H1 (cell line): ENCODE data around the gene UBE2F. TPM values are rescaled to one million over a fixed set of nuclear protein-coding genes. Genes with fewer than 3 reads are reported as not detected.

Source experiments
- CTCF ChIA-PET: fragments of 300-600 bp; sonication (Branson Sonifier 250); formaldehyde crosslinking; loops from one replicate; lab custom pipeline; 2021; ENCODE audit not compliant: partially characterized antibody; lab: Charles Lee
- POLR2A ChIA-PET: fragments of 300-600 bp; sonication (Branson Sonifier 250); formaldehyde crosslinking; loops from one replicate; lab custom pipeline; 2021; ENCODE audit warnings: inconsistent platforms; ENCODE audit not compliant: partially characterized antibody; lab: Charles Lee
- DNase-seq, 2 experiments: peaks; one replicate each; pipeline versions ENCODE4 v3.0.0 to v3.0.0-alpha.2; 2010 to 2022; ENCODE audit warnings: low spot score in 2 of 2, low read depth in 1 of 2, mixed read lengths in 1 of 2
- FAIRE-seq: peaks from 2 replicates; lab custom pipeline; 2011; peaks lifted over from hg19 to GRCh38; lab: Jason Lieb, UNC
- H2AFZ ChIP-seq: 2 replicates; pipeline ENCODE4 v1.8.1; 2012; ENCODE audit warnings: low read length, inconsistent platforms
- H2AK5ac ChIP-seq: 2 replicates; pipeline ENCODE4 v1.6.1; 2013; ENCODE audit warnings: low read depth, low read length
- H2BK120ac ChIP-seq: replicated peaks from 2 replicates; pipeline ENCODE3; 2013; ENCODE audit warnings: low read depth, low read length, inconsistent platforms
- H2BK12ac ChIP-seq: 2 replicates; pipeline ENCODE4 v1.6.1; 2013; ENCODE audit warnings: low read depth, low read length
- H2BK15ac ChIP-seq: 2 replicates; pipeline ENCODE4 v1.6.1; 2013; ENCODE audit warnings: low read length
- H2BK20ac ChIP-seq: 2 replicates; pipeline ENCODE4 v1.6.1; 2013; ENCODE audit warnings: low read length
- H2BK5ac ChIP-seq: 2 replicates; pipeline ENCODE4 v1.6.1; 2013; ENCODE audit warnings: low read depth, low read length
- H3K14ac ChIP-seq: 2 replicates; pipeline ENCODE4 v1.6.1; 2013; ENCODE audit warnings: inconsistent platforms; ENCODE audit not compliant: insufficient read length
- H3K18ac ChIP-seq: 2 replicates; pipeline ENCODE4 v1.6.1; 2013; ENCODE audit warnings: low read length; ENCODE audit errors: extremely low read depth
- H3K23ac ChIP-seq: 2 replicates; pipeline ENCODE4 v1.6.1; 2013; ENCODE audit warnings: inconsistent platforms; ENCODE audit not compliant: insufficient read length
- H3K23me2 ChIP-seq: 2 replicates; pipeline ENCODE4 v1.6.1; 2013; ENCODE audit warnings: low read depth, low read length
- H3K27ac ChIP-seq: 2 replicates; pipeline ENCODE4 v1.6.1; 2011; ENCODE audit warnings: low read depth, low read length, inconsistent platforms
- H3K27me3 ChIP-seq, 4 experiments: replicated peaks in 1 of 4; 1 replicate in 1 of 4; 2 replicates in 3 of 4; pipeline versions ENCODE4 v1.6.1 to v1.8.1; 2011 to 2013; ENCODE audit warnings: low read length in 3 of 4, mild to moderate bottlenecking in 3 of 4, inconsistent platforms in 2 of 4, mixed read lengths in 2 of 4, moderate library complexity in 1 of 4; ENCODE audit not compliant: control insufficient read depth in 3 of 4, insufficient read depth in 3 of 4; ENCODE audit errors: extremely low read depth in 1 of 4
- H3K36me3 ChIP-seq, 4 experiments: 2 replicates each; pipeline versions ENCODE4 v1.6.1 to v1.8.1; 2011 to 2013; ENCODE audit warnings: mild to moderate bottlenecking in 4 of 4, low read length in 3 of 4, moderate library complexity in 2 of 4, control low read depth in 1 of 4, inconsistent platforms in 1 of 4; ENCODE audit not compliant: insufficient read depth in 4 of 4, control insufficient read depth in 2 of 4
- H3K4ac ChIP-seq: replicated peaks from 2 replicates; pipeline ENCODE3; 2013; ENCODE audit warnings: low read length, low read depth, mixed read lengths, inconsistent platforms; ENCODE audit not compliant: insufficient read length
- H3K4me1 ChIP-seq, 4 experiments: replicated peaks in 1 of 4; 1 replicate in 1 of 4; 2 replicates in 3 of 4; pipeline versions ENCODE4 v1.6.1 to v1.8.1; 2011 to 2013; ENCODE audit warnings: low read length in 3 of 4, inconsistent platforms in 2 of 4, mixed read lengths in 1 of 4; ENCODE audit not compliant: insufficient read depth in 4 of 4, control insufficient read depth in 3 of 4
- H3K4me2 ChIP-seq, 2 experiments: 2 replicates each; pipeline versions ENCODE4 v1.6.1 to v1.8.1; 2011 to 2013; ENCODE audit warnings: low read depth in 2 of 2, low read length in 2 of 2, control low read depth in 1 of 2, inconsistent platforms in 1 of 2, mild to moderate bottlenecking in 1 of 2; ENCODE audit not compliant: insufficient read depth in 1 of 2
- H3K4me3 ChIP-seq, 4 experiments: fragments of 200-600, 300-600 bp in 1 of 4; sonication (generic), shearing (Covaris generic), sonication (Bioruptor Twin) in 1 of 4; 2 replicates each; pipeline versions ENCODE4 v1.5.1 to v1.8.1; 2011 to 2016; ENCODE audit warnings: low read length in 4 of 4, low read depth in 3 of 4, control low read depth in 2 of 4, inconsistent platforms in 2 of 4, mild to moderate bottlenecking in 2 of 4, mixed read lengths in 1 of 4, moderate library complexity in 1 of 4; ENCODE audit not compliant: insufficient read depth in 2 of 4; ENCODE audit errors: extremely low read depth in 1 of 4
- H3K56ac ChIP-seq: replicated peaks from 2 replicates; pipeline ENCODE3; 2013; ENCODE audit warnings: low read depth, mild to moderate bottlenecking, mixed read lengths, low read length, inconsistent platforms; ENCODE audit not compliant: insufficient read length
- H3K79me1 ChIP-seq: 2 replicates; pipeline ENCODE4 v1.6.1; 2013; ENCODE audit warnings: low read depth, low read length, control low read depth
- H3K79me2 ChIP-seq, 2 experiments: 2 replicates each; pipeline versions ENCODE4 v1.6.1 to v1.8.1; 2012 to 2013; ENCODE audit warnings: low read length in 2 of 2, mild to moderate bottlenecking in 2 of 2, inconsistent platforms in 1 of 2; ENCODE audit not compliant: insufficient read depth in 2 of 2, control insufficient read depth in 1 of 2
- H3K9ac ChIP-seq, 4 experiments: replicated peaks in 1 of 4; 1 replicate in 1 of 4; 2 replicates in 3 of 4; pipeline versions ENCODE4 v1.6.1 to v1.8.1; 2011 to 2013; ENCODE audit warnings: low read depth in 3 of 4, low read length in 3 of 4, control low read depth in 2 of 4, mild to moderate bottlenecking in 2 of 4, moderate library complexity in 2 of 4, inconsistent platforms in 1 of 4; ENCODE audit errors: extremely low read depth in 1 of 4
- H3K9me3 ChIP-seq, 2 experiments: 2 replicates each; pipeline versions ENCODE4 v1.6.1 to v1.8.1; 2012 to 2013; ENCODE audit warnings: mild to moderate bottlenecking in 2 of 2, moderate library complexity in 2 of 2, control low read depth in 1 of 2, inconsistent platforms in 1 of 2, low read depth in 1 of 2, low read length in 1 of 2, mixed read lengths in 1 of 2; ENCODE audit not compliant: insufficient read depth in 2 of 2
- H4K20me1 ChIP-seq, 2 experiments: replicated peaks in 1 of 2; 2 replicates each; pipeline versions ENCODE3 to v1.8.1; 2011 to 2013; ENCODE audit warnings: inconsistent platforms in 2 of 2, low read length in 2 of 2, mild to moderate bottlenecking in 1 of 2; ENCODE audit not compliant: insufficient read depth in 2 of 2, control insufficient read depth in 1 of 2
- H4K5ac ChIP-seq: 2 replicates; pipeline ENCODE4 v1.6.1; 2013; ENCODE audit warnings: low read length, low read depth, mixed read lengths, inconsistent platforms; ENCODE audit not compliant: insufficient read length
- H4K8ac ChIP-seq: 2 replicates; pipeline ENCODE4 v1.8.0; 2013; ENCODE audit warnings: mild to moderate bottlenecking, moderate library complexity, low read length, inconsistent platforms; ENCODE audit not compliant: insufficient read depth; ENCODE audit errors: extremely low read depth
- H4K91ac ChIP-seq: replicated peaks from 2 replicates; pipeline ENCODE3; 2013; ENCODE audit warnings: low read length, mixed read lengths, inconsistent platforms; ENCODE audit not compliant: insufficient read length
- HDAC2 ChIP-seq, 2 experiments: fragments of 300-600 bp in 1 of 2; sonication (generic) in 1 of 2; IDR thresholded peaks; 2 replicates each; pipeline ENCODE4 v1.6.1; 2011 to 2012; ENCODE audit warnings: low read depth in 2 of 2, low read length in 2 of 2, mild to moderate bottlenecking in 2 of 2, moderate library complexity in 2 of 2, borderline replicate concordance in 1 of 2, inconsistent platforms in 1 of 2
- JUN ChIP-seq: IDR thresholded peaks from 2 replicates; pipeline ENCODE4 v1.6.1; 2011; ENCODE audit warnings: low read depth, mild to moderate bottlenecking, improper control_type of control experiment, low read length
- NRF1 ChIP-seq: IDR thresholded peaks from 2 replicates; pipeline ENCODE4 v1.6.1; 2011; ENCODE audit warnings: mild to moderate bottlenecking, low read depth, low read length, improper control_type of control experiment
- WGBS, 2 experiments: shearing (Covaris generic) in 1 of 2; methylation state at CpG; one replicate each; pipeline versions ENCODE4 v1.1.6 to v1.1.7; 2013 to 2015; ENCODE audit warnings: low lambda C conversion rate in 2 of 2, mixed read lengths in 2 of 2, inconsistent platforms in 1 of 2, low coverage in 1 of 2, missing lambda C conversion rate in 1 of 2; ENCODE audit not compliant: insufficient replicate concordance in 2 of 2, insufficient coverage in 1 of 2, insufficient read length in 1 of 2; ENCODE audit errors: extremely low coverage in 1 of 2, missing lambda C conversion rate in 1 of 2; 5-methylcytosine and 5-hydroxymethylcytosine counted together
- polyA plus RNA-seq, 7 experiments: library from polyadenylated mRNA; depleted of rRNA in 3 of 7; stranded (reverse) in 5 of 7; unstranded in 2 of 7; fragments of >200 nt in 5 of 7; fragments of 200-250 nt in 2 of 7; gene quantifications; 1 replicate in 5 of 7; 2 replicates in 1 of 7; 4 replicates in 1 of 7; pipeline versions ENCODE4 v1.2.1 to v1.2.3, GENCODE V29; 2011 to 2013; ENCODE audit warnings: missing spikeins in 2 of 7, mixed read lengths in 2 of 7
- total RNA-seq: library from RNA; stranded (reverse); fragmentation: NEBNext Ultra II Directional; extraction: Animal tissue kit (Norgen Biotek cat#: 25700); gene quantifications from 2 replicates; pipeline ENCODE4 v1.2.1, GENCODE V29; 2021
- TF ChIP-seq, protein P1 (sequence below): IDR thresholded peaks from 2 replicates; pipeline ENCODE4 v1.6.1; 2012; ENCODE audit warnings: inconsistent platforms
- TF ChIP-seq, protein P2 (sequence below): IDR thresholded peaks from 2 replicates; pipeline ENCODE4 v1.6.1; 2011; ENCODE audit warnings: low read depth, mild to moderate bottlenecking, low read length; ENCODE audit not compliant: insufficient read depth

The UBE2F gene
- total and polyA plus RNA-seq, 2 of the 8 experiments (the other 6 are each of a cell fraction or from before 2014, with no cell fraction given): 43.3 to 59.8 TPM

DNA sequence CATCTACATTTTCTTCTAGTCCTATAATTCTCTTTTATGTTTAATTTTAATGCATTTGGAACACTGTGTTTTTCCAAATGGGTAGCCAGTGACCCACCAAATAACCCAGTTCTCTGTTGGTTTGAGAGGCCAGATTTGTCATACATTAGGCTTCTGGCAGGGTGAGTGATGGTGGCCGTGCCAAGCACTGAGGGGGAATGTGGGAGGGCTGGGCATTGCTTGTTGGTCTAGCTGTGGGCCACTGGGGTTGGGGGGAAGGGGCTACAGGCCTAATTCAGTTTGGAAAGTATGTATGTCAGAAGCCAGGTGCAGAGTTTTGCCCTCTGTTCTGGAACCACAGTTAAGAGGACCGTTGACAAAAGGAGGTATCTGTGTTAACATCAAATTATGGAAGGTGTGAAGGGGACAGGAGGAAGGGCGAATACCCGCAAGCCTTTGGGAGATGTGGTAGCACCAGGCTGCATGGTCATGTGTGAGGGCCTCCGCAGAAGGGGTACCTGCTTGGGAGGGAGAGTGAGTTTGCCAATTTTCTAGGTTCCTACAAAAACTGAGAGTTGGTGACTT is 55.9 kb downstream of the UBE2F start:
- no peak for FAIRE-seq

More for the DNA sequence above, 55.9 kb downstream of the UBE2F start:
- H2AFZ ChIP-seq: no peak overlapping the region
- H3K23ac ChIP-seq: no peak overlapping the region
- H4K8ac ChIP-seq: no peak overlapping the region
- TF ChIP-seq NRF1 (no peak), JUN (no peak), HDAC2 (IDR thresholded peaks at IDR 0.05; ENCODE audit: borderline replicate concordance in 1 of 2, low read depth in 2 of 2, low read length in 2 of 2) (no peak)
- TF ChIP-seq, protein P1, sequence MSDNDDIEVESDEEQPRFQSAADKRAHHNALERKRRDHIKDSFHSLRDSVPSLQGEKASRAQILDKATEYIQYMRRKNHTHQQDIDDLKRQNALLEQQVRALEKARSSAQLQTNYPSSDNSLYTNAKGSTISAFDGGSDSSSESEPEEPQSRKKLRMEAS: no peak
- TF ChIP-seq, protein P2, sequence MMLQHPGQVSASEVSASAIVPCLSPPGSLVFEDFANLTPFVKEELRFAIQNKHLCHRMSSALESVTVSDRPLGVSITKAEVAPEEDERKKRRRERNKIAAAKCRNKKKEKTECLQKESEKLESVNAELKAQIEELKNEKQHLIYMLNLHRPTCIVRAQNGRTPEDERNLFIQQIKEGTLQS: no peak
- H2BK120ac ChIP-seq: no peak overlapping the region
- H3K4ac ChIP-seq: no peak overlapping the region
- no peak overlapping the region for H4K91ac ChIP-seq
- no peak overlapping the region for H3K4me2 ChIP-seq
- no peaks in the 10 kb centered on the region for H3K23me2 ChIP-seq
- H2BK5ac ChIP-seq: no peak overlapping the region
- no peaks in the 10 kb centered on the region for H3K27me3 ChIP-seq
- no peak overlapping the region for H2AK5ac ChIP-seq
- no peak overlapping the region for H2BK20ac ChIP-seq
- CTCF ChIA-PET: no interaction called here
- no peak overlapping the region for H3K56ac ChIP-seq
- H3K4me3 ChIP-seq: no peak overlapping the region
- H3K36me3 ChIP-seq: no peaks in the 10 kb centered on the region; a peak in 1 of 8 replicates
- no peak overlapping the region for H2BK12ac ChIP-seq
- H3K18ac ChIP-seq: no peak overlapping the region
- H3K9me3 ChIP-seq: no peaks in the 10 kb centered on the region
- no peak overlapping the region for H3K9ac ChIP-seq
- no peak overlapping the region for H3K14ac ChIP-seq
- H3K79me2 ChIP-seq: no peaks in the 10 kb centered on the region
- no peak overlapping the region for H3K27ac ChIP-seq
- no peak for DNase-seq
- 92% methylated on average over 5 of the region's 5 CpGs; no CpG with 5 or more reads in 1 of the 2 experiments for WGBS, 2 experiments
- H3K79me1 ChIP-seq: no peaks in the 10 kb centered on the region; the same call in none of the 2 replicates
- H3K4me1 ChIP-seq: peaks cover 0 to 4% (median 3%) of the 10 kb centered on the region in 4 experiments; a peak in 6 of 7 replicates
- H4K20me1 ChIP-seq: peaks cover 0 to 12% of the 10 kb centered on the region in 2 experiments
- H4K5ac ChIP-seq: no peak overlapping the region
- H2BK15ac ChIP-seq: no peak overlapping the region
- POLR2A ChIA-PET: no interaction called here
